ENCODE results near the gene PDE4D.

Gene PDE4D

DNA sequence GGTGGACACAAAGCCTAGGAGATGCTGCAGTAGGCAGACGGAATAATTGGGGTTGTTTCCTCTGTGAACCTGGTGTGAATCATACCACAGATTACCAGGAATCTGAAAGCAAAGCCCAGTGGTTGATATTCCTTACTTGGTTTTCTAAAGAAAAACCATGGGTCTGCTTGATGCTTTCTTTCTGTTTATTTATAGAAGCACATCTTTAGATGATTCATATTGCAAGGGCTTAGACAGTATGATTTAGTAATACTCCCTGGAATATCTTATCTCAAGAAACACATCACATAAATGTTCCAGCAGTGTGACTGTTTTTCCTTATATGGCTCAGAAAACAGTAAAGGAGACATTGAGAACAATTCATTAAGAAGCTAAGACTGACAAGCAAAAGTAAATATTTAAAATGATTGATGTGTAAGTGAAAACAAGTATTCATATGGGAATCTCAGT is 687.4 kb downstream of the PDE4D start:
- no peak for DNase-seq (ENCODE audit: low read depth)

DNA sequence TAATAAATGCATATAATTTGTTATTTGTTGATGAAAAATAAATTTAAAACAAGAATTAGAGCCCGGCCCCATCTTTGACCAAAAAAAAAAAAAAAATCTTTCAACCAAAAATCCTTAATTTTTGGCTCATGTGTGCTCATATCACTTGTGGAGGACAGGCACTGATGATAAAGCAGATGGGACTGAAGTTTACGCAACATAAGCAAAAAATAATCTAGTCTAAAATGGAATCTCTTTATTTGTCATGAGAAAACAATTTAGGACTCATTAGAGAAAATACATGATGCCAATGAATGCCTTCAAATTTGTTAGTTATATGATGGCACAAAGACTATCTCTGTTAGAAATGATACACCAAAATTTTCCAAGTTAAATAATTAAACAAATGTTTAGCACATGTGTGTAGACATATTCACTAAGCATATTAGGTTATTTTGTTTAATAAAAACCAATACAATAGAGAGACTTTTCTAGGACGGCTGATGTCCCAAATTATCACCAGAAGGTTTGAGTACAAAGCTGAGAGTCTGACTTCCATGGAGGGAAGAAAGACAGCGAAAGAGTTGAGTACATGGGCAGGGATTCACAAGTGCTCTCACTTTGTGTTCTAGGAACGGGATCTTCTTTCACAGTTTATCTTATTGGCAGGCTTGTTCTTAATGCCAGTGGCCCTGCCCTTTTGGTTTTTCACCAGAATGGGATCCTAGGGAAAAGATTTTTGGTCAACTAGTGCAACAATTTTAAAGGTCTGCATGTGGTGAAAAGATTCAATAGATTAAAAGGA is 689.2 kb downstream of the PDE4D start:
- DNase-seq (ENCODE audit: low read depth) = no peak

DNA sequence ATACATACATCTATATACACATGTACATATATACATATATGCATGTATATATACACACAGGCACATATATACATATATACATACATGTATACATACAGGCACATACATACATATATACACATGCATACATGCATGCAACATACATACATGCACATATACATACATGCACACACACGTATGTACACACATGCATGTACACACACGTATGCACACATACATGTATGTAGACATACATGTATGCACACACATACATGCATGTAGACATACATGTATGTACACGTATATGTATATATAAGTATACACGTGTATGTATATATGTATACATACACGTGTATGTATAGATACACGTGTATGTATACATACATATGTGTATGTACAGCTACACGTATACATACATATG is 693.7 kb downstream of the PDE4D start:
- no peak for DNase-seq (ENCODE audit: low read depth)

DNA sequence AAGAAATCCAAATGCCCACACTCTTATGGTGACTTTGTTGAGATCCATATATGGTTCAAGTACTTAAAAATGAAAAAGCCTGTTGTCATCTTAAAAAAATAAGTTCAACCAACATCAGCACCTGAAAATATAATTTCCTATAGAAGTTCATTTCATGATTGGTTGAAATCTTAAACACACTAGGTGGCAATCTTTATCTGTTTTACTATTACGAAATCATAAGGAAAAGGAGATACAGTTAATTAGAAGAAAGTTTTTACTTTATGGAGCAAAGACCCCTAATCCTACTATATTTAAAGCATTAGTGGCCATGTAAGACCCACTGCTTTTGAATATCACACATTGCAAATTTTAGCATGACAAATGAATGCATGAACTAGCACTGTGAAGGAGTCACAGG is 694.7 kb downstream of the PDE4D start:
- DNase-seq (ENCODE audit: low read depth) = no peak

DNA sequence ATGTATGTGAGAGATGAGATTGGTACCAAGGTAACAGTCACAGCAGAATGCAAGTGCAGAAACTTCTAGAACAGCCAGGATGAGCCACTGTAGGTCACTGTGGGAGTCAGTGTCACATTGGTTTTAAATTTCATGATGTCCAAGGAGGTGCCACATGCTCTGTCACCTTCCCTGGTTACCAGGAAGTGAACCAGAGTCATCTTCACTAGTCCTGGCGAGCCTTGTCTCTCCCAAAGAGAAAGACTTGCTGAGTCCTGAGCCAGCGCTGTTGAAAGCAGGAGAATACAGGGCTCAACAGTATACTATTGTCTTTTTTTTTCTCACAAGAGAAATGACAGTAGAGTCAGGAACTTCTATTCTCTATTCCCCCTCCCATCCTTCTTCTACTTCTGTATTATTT is 695.2 kb downstream of the PDE4D start:
- no peak for DNase-seq (ENCODE audit: low read depth)

DNA sequence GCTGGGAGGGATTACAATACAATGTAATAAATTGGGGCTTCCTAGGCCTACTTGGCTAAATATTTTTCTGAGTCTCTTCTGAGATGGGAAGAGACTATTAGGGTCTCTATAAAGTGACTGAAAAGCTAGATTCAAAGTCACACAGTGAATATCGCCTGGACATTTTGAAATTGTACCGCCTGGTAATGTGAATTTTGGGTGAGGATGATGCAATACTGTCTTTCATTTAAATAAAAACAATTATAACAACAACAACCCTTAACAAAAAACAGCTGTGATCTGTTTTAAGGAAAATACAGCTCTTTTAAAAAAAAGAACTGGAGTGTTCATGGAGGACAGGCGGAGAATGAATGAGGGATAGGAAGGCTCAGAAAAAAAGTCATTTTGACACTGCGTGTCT is 695.6 kb downstream of the PDE4D start:
- DNase-seq (ENCODE audit: low read depth) = no peak

DNA sequence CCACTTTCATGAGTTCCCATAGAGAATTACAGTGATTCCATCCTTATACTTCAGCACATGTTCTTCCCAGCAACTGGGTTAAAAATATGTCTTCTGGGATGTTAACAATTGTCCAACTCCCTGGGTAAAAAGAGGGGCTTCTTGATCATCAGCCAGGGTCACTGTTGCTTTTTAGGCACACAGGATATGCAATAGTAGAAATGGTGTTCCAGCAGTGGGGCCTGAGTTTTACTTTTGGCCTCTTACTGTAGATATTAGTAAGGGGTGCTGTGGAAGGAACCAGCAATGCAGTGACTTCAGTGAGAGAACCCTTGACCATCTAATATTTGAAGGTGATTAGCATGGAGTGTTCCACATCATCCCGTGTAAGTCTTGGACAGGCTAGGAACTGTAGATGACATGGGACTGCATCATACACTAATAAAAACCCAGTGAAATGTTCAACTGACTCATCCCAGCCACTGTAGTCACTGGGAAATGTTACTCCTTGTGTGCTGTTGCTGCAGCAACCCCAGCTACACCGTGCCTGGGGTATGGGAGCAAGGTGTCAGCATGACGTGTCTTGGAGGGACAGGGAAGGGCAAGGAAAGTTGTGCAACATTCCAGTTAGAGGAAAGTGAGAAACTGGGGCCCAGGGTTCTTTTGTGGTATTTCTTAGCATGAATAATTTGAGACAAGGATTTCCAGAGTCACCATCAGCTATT is 699.8 kb downstream of the PDE4D start:
- DNase-seq (ENCODE audit: low read depth) = no peak

DNA sequence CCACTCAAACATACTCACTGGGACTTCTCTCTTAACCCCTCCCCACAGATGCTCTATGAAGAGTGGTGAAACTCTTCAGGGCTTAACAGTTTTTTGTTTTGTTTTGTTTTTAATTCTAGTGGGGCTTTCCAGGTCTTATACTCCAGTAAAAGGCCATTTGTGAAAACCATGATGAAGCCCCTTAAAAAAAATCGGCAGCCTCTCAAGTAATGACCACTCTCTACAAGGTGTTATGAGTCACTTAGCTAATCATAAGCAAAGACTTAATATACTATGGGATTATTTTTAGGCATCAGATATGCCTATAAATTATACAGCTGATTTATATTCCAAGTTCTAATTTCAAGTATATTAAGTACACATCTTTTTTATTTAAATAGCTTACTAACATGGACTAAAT is 702.8 kb downstream of the PDE4D start:
- no peak for DNase-seq (ENCODE audit: low read depth)

DNA sequence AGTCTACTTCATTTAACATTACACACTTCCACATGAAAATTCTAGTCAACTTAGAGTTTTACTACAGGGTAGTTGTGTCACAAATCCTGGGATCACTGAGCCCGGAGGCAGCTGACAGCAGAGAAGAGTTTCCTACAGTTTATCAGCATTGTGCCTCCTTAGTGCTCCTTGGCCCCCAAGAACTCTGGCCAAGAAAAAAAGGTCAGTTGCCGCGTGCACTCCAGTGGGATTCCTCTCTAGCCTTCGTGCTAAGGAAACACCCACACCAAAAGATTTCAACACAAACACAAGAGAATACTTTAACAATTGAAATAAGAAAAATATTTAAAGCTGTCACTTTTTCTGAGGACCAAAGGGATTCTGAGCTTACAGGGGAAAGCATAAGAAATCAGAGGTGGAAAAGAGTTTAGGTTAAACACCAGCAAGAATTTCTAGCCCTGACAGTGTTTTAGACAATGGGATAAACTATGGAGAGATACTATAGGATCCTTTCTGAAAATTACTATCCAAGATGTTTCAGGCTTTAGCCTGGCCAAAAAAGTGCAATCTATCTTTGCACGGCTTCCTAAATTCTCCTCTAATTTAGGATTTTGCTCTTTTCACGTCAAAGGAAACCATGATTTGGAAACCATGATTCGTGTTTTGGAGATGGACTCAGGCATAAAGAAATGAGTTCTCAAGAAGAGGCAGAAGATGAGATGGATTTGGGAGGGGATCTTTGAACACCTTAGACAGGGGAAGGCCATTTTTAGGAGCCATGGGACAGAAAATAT is 703.9 kb downstream of the PDE4D start:
- DNase-seq (ENCODE audit: low read depth) = no peak

DNA sequence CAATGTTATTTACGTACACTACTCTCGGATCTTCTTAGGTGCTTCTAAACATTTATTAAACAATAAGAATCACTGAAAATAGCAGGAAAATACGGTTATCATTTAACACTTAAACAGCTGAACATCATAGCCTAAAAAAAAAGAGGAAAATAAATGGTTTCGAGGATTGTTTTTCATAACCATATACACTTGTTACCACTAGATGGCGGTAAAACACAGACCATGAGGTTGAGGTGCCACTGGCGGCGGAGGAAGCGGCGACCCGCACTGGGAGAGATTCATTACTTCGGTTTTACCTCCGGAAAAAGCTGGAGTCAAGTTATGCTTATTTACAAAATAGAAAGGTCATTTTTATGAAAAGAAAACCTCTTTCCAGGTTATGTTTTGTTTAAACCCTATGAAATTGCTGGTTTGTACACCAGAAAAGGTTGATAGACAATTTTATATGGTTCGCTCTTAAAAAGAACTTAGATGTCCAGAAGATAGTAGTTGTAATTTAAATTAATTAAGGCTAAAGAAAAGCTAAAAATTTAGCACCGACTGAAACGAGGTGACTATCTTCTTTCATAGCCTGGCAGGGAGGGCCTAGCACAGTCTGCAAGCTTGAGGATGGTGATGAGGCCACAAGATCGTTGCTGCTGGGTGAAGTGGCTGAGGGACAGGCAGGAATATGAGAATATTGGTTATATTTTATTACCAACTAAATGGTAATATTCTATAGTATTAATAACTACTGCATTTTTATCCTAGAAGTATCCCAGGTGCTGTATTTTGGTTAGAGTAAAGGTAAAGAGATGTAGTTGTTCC is 704.9 kb downstream of the PDE4D start:
- peak; percentile 23 for DNase-seq (ENCODE audit: low read depth)

DNA sequence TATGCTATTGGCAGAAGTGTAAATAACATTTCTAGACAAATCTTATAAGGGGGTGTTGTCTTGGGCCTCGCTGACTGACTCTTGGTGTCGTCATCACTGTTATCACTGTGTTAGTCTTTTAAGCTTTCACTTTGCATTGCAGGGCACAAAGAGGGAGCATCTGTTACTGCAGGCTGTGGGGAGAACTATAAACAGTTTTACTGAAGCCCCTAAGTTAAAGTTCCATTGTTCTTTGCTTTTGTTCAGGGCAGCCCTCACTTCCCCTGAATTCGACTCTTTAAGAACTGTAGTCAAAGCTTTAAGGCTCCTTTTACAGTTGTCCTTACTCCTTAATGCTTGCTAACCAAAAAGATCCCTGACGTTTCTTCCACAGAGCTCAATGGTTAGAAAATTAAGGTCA is 705.7 kb downstream of the PDE4D start:
- no peak for DNase-seq (ENCODE audit: low read depth)

DNA sequence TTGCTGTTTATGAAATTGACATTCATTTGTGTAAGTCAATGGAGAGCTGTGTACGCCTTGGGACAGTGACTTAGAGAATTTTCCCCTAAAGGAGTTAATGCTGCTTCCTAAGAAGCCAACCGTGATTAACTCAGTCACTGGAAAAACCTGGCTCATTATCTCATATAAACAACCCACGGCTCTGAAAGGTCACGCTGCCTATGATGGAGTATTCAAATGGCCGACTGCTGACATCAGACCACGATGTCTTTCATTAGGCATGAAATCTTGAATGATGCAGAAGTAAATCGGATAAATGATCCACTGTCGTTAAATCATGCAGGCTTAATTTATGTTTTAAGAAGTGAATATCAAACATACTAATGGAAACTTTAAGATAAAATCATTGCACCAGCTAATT is 706.9 kb downstream of the PDE4D start:
- DNase-seq (ENCODE audit: low read depth) = no peak

DNA sequence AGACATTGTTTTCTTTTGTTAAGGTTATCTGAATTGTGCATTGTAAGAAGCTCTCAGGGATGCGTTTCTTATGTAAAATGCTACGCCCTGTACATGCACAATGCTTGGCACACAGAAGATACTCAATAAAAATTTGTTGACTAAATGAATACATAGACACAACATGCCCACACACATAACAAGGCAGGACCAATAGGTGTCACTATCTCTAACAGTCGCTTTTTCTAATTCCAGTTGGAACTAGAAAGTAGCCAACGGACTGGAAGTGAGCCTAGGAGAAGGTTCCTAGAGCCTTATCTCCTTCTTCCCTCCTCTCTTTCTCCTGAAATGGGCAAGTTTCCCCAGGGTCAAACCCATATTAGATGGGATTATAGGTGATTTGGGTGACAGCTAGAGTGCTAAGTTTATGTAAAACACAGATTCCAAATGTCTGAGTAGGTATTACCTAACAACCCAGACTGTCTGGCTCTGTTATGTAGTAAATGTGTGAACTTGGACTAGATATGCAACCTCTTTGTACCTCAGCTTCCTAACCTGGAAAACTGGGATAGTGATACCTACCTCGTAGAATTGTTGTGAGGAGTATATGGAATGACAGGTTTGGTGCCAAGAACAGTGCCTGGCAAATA is 707.7 kb downstream of the PDE4D start:
- DNase-seq (ENCODE audit: low read depth) = no peak

DNA sequence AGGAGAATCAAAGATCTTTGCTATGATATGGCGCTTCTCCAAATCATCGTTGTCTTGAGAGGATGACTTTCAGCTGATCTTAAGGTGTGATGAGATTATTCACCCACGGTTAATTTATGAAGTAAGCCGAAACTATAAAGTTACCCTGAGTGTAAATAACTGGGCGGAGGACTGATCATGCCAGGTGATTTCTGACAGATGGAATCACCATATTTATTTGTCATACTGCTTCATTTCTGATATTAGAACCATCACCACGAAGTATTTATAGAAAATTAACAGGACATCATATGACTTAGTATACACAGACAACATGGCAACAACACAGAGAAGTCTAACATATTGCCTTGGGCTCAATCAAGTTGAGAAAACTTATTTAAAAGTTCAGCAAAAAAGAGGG is 708.8 kb downstream of the PDE4D start:
- no peak for DNase-seq (ENCODE audit: low read depth)

DNA sequence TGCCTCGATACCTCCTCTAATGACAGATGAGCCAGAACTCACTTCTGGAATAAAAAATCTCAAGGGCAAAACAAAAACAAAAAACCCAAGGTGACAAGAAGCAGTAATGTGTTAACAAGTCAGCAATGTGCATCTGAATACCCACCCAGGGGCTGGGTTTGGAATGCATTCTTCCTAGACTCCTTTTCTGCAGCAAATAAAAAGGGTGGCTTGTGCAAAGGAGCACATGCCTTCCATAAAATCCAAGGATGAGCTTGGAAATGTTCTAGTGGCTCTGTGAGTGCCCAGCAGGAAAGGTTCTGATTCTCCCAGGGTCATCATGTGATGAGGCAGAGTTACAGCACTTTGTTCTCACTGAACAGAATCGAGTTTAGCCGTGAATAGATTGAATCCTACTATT is 710.8 kb downstream of the PDE4D start:
- no peak for DNase-seq (ENCODE audit: low read depth)

DNA sequence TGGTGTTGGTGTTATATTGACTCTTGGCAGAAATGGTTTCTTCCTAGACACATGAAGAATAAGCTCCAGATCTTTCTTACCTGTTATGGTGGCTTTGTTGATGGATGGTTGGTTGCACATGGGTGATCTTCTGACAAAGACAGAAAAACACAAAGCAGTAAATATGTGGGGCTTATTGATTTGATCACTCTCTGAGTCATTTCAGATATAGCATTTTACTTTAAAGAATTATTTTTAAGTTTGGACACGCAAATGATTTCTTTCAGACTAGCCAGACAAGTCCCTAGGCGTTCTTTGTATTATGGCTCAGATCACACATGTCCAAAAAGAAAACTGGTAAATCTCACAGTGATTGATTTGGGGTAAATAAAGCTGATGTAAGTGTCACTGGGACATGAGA is 713.0 kb downstream of the PDE4D start:
- no peak for DNase-seq (ENCODE audit: low read depth)

DNA sequence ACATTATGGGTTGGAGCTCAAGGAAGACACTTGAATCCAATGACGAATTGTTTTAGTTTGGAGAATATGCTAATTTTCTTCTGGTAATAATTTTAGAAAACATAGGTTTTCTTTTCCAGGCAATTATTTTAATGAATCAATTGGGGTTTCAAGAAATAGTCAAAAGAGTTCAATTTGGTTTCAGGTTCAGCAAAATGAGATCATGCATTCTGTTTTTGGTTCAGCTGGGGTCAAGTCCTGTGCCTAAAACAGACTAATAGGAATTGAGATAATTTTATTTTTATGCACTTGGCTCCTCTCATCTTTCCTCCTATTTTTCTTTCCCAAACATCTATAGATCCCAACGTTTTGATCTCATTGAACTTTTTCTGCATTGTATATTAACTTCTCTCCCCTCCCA is 713.8 kb downstream of the PDE4D start:
- DNase-seq (ENCODE audit: low read depth) = no peak

DNA sequence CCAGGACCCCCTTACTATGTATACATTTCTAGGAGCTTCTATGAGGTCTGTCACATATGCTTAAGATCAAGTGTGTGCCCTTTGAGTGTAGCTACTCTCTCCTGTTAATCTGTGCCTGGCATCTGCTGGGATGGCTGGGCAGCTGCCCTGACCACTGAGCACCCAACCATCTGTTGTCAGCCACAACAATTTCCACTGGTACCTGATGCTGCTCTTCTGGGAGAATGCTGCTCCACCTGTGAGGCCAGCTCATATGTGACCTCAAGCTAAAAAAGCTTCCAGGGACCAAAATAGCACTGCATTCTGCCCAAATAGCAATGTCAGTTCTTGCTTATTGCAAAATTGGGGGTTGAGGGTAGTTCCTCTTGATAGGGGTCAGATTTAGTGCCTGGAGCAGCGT is 715.0 kb downstream of the PDE4D start:
- no peak for DNase-seq (ENCODE audit: low read depth)

DNA sequence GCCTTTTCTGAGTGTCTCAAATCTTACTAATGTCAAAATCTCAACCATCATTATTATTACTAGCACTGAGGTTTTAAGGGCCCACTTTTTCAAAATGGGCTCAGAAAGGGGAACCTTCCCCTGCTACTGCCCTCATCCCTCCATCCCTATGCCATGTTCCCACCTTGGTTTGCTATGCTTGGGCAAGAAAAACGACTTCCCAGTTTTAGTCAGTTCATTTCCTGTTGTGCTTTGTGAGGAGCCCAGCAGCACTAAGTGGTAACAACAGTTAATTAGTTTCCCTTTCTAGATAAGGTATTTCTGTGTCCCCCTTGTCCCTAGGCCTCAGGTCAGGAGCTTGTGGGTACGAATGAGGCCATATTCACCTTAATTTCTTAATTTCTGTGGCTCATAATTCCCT is 715.5 kb downstream of the PDE4D start:
- DNase-seq (ENCODE audit: low read depth) = no peak

DNA sequence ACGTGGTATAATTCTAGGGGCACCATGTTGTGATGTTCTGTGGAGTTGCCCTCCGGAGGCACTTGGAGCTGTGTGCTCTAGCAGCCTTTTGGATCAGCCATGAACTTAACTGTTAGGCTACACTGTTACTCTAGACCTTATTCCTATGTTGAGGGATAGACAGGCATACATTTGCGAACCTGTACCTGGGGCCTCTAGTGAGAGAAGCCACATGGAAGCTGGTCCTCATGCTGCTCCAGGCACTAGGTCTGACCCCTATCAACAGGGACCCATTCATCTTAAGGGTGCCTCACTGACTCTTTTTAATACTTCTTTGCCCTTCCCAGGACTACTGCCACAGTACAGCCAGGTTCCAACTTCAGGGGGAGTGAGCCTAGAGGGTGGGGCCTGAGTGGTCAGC is 715.9 kb downstream of the PDE4D start:
- DNase-seq (ENCODE audit: low read depth) = no peak

DNA sequence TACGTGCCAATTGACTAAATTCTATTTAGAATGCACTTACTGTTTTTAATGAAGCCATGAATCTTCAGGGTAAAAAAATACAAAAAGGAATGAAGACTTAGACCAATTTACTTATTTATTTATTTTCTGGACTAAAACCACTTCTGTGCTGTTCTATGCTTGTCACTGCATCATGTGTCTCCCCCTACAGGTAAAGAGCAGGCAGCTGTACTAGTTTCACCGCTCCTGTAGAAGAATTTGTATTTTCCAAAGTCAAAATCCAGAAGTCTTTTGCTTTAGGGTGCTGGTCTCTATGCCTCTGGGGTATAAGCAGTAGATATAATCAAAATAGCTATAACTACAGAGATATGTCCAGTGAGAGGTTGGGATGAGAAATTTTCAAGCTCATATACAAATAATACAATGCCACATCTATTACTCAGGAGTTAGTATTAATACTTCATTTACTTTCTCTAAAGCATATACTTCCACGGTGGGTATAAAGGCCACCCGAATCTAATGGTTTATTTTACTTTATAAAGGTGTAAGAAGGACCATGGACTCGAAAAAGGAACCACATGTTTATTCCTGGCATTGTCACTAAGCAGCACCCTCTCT is 719.2 kb downstream of the PDE4D start:
- DNase-seq (ENCODE audit: low read depth) = no peak
